PFSK-1 (cell line): Measurements from ENCODE around the gene VSIG8.

Experiments used
- FOXP2 ChIP-seq: optimal IDR thresholded peaks from 2 replicates; pipeline ENCODE3; 2011; ENCODE audit warnings: borderline replicate concordance, control low read depth, inconsistent platforms; ENCODE audit not compliant: insufficient read depth; ENCODE audit errors: extremely low read length, extremely low read depth
- POLR2AphosphoS5 ChIP-seq: IDR thresholded peaks from 2 replicates; pipeline ENCODE4 v1.6.1; 2012; ENCODE audit warnings: low read depth, mild to moderate bottlenecking, control low read depth, low read length, moderate library complexity
- REST ChIP-seq, 2 experiments: IDR thresholded peaks; 2 replicates each; pipeline versions ENCODE4 v1.6.1 to v1.8.0; 2011 to 2012; ENCODE audit warnings: low read depth in 2 of 2, low read length in 2 of 2, control low read depth in 1 of 2, inconsistent platforms in 1 of 2, mild to moderate bottlenecking in 1 of 2, moderate library complexity in 1 of 2; ENCODE audit not compliant: insufficient read depth in 1 of 2
- SIN3A ChIP-seq: IDR thresholded peaks from 2 replicates; pipeline ENCODE4 v1.6.1; 2012; ENCODE audit warnings: mild to moderate bottlenecking, low read length, moderate library complexity, borderline replicate concordance; ENCODE audit not compliant: insufficient read depth
- TAF1 ChIP-seq: IDR thresholded peaks from 2 replicates; pipeline ENCODE4 v1.6.1; 2012; ENCODE audit warnings: low read length, control low read depth, borderline replicate concordance; ENCODE audit not compliant: insufficient read depth

Gene VSIG8

GRCh38 chr1:159869607-159870006, 7.2 kb upstream of the VSIG8 start:
- TF ChIP-seq SIN3A (no peak), TAF1 (no peak), FOXP2 (no peak), REST (IDR thresholded peaks at IDR 0.05; ENCODE audit: insufficient read depth in 1 of 2, low read depth in 2 of 2, low read length in 2 of 2) (no peak), POLR2AphosphoS5 (no peak)

DNA sequence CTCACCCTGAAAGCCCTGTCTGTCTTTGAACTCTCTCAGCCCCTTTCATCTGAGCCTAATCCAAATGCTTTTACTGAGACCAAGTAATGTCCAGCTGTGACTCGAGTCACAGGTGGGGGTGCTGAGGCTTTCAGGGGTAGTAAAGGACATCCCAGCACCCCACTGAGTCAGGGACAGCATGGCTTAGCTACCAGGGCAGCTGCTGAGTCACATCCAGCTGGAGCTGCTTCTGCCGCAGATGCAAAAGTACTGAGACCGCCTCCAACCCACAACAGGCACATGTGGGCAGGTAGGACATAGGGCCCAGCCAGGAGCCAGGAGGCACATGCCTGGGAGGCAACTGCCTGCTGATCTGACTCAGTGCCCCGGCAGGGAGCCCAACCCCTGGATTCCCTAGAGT, 6.7 kb upstream of the VSIG8 start:
- TF ChIP-seq POLR2AphosphoS5 (no peak), FOXP2 (no peak), SIN3A (no peak), TAF1 (no peak), REST (IDR thresholded peaks at IDR 0.05; ENCODE audit: insufficient read depth in 1 of 2, low read depth in 2 of 2, low read length in 2 of 2) (no peak)

DNA sequence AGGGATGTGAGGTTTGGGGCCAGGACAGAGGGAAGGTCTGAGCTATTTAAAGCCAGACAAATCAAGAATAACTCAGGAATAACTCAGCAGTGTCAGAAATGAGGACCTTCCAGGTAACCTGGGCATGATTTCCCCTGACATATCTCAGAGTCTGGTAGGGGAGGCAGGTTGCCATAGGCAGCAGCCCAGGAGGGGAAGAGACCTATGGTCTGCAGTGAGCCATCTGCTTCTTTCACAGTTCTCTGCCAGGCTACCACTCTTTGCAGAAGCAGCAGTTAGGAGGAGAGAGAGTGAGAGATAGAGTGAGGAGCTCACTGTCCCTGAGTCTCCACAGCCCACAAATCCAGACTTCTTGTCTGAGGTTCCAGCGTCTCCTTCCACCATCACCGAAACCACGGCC, 6.3 kb upstream of the VSIG8 start:
- no peak for TF ChIP-seq TAF1
- no peak for TF ChIP-seq REST (IDR thresholded peaks at IDR 0.05; ENCODE audit: insufficient read depth in 1 of 2, low read depth in 2 of 2, low read length in 2 of 2)
- no peak for TF ChIP-seq SIN3A
- no peak for TF ChIP-seq POLR2AphosphoS5
- no peak for TF ChIP-seq FOXP2

- TF ChIP-seq REST (IDR thresholded peaks at IDR 0.05; ENCODE audit: insufficient read depth in 1 of 2, low read depth in 2 of 2, low read length in 2 of 2) (no peak), TAF1 (no peak), POLR2AphosphoS5 (no peak), SIN3A (no peak), FOXP2 (no peak)
Observed at GRCh38 chr1:159867664-159868026, 5.2 kb upstream of the VSIG8 start.

DNA sequence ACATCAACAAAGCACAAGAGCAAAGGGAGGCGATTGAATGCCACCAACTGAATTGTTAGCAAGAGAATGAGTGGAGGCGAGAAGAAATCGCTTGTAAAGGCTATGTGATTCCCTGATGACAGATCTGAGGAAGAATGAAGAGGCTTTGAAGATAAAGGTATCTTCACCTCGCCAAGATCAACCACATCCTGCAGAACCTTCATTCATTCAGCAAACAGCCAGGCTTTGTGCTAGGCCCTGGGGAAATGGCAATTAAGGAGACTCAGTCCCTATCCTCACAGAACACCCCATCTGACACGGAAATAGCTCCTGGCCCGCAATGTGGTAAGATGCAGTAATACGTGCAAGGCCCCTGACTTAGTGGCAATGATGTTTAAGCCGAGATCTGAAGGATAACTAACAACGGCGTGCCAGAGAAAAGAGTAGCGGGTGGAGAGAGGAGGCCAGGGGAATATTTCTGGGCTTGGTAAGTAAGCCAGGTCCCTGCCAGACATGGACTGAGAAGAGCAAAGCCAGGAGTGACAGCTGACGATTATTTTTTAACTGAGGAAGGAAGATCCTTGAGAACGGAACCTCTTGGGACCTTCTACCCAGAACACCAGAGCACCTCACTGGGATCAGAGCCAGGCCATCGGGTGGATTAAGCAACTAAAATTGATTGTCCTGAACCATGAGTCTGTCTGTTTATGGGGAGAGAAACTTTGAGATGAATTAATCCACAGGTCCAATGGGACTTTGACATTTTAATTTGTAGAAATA, 4.6 kb upstream of the VSIG8 start:
- TF ChIP-seq TAF1, result no peak
- no peak for TF ChIP-seq POLR2AphosphoS5
- no peak for TF ChIP-seq REST (IDR thresholded peaks at IDR 0.05; ENCODE audit: insufficient read depth in 1 of 2, low read depth in 2 of 2, low read length in 2 of 2)
- TF ChIP-seq SIN3A, result no peak
- TF ChIP-seq FOXP2, result no peak
